Measurements from ENCODE around the gene DBNDD1.

GRCh38 chr16:89993377-89993776 is 25.9 kb downstream of the DBNDD1 start:
- TF ChIP-seq YY1 (IDR thresholded peaks at IDR 0.05; ENCODE audit: insufficient read depth, insufficient read length), result no peak
- no peak for TF ChIP-seq SUZ12 (IDR thresholded peaks at IDR 0.05; ENCODE audit: extremely low read depth, insufficient read depth, insufficient read length)
- TF ChIP-seq ZNF274 (IDR thresholded peaks at IDR 0.05; ENCODE audit: low read depth, low read length), result no peak
